ENCODE measurements around the gene DIP2B. TPM values are rescaled to one million over a fixed set of nuclear protein-coding genes. Genes with fewer than 3 reads are reported as not detected.

DIP2B gene
- total and polyA plus RNA-seq, 2 of the 13 experiments (the other 11 are each of a cell fraction or from before 2014, with no cell fraction given) = 32.1 to 35.8 TPM

GRCh38 chr12:50689437-50689836 is 184.7 kb downstream of the DIP2B start:
- ATAC-seq (no peak), FAIRE-seq (no peak), DNase-seq (ENCODE audit: low spot score) (no peak)
- in situ Hi-C loops (cut with HindIII; ENCODE audit: extremely low pct_ligation_motif_present, low pct_unique_long_range_greater_than_20kb) (no loop called here), intact Hi-C loops (cut with micrococcal nuclease; ENCODE audit: unreplicated experiment) (no loop called here)
- peaks cover 14% of the 10 kb centered on the region for H3K4me1 ChIP-seq (ENCODE audit: insufficient read depth, low read length)
- H3K4me2 ChIP-seq (ENCODE audit: low read depth, low read length) = no peak overlapping the region
- H3K27me3 ChIP-seq (ENCODE audit: control insufficient read depth in 1 of 2, insufficient read depth in 2 of 2, low read length in 2 of 2) = no peaks in the 10 kb centered on the region
- no peaks in the 10 kb centered on the region for H3K9me3 ChIP-seq (ENCODE audit: low read length)
- H3K79me2 ChIP-seq (ENCODE audit: insufficient read depth, low read length) = no peaks in the 10 kb centered on the region
- no peak overlapping the region for H3K4me3 ChIP-seq (replicated peaks in 1 of 3; ENCODE audit: insufficient read depth in 1 of 3, low read depth in 2 of 3, low read length in 3 of 3)
- H3K9ac ChIP-seq (ENCODE audit: insufficient read depth, low read depth, low read length) = no peak overlapping the region
- CTCF ChIA-PET (ENCODE audit: low intra/inter-chr PET ratio, low total read pairs) = no interaction called here
- 94% methylated on average over 1 of the region's 1 CpG for WGBS (ENCODE audit: low lambda C conversion rate)
- POLR2A ChIA-PET = no interaction called here
- H2AFZ ChIP-seq (ENCODE audit: low read length) = no peak overlapping the region
- peaks cover 20 to 64% of the 10 kb centered on the region in 2 experiments for H3K36me3 ChIP-seq (replicated peaks in 1 of 2; ENCODE audit: control insufficient read depth in 1 of 2, insufficient read depth in 2 of 2, low read length in 2 of 2)
- TF ChIP-seq ATF4 (CRISPR knock-in tag; IDR thresholded peaks at IDR 0.05) = no peak
- TF ChIP-seq ZMAT5 (CRISPR knock-in tag; IDR thresholded peaks at IDR 0.05; ENCODE audit: borderline replicate concordance, low read depth) = no peak
- TF ChIP-seq MTA3 (CRISPR knock-in tag; IDR thresholded peaks at IDR 0.05) = no peak
- TF ChIP-seq ZNF121 (CRISPR knock-in tag; IDR thresholded peaks at IDR 0.05) = no peak
- TF ChIP-seq SIN3B (IDR thresholded peaks at IDR 0.05; ENCODE audit: low read length) = no peak
- TF ChIP-seq POLR2AphosphoS5 (IDR thresholded peaks at IDR 0.05; ENCODE audit: low read depth, low read length) = no peak
- TF ChIP-seq ATF7-NPFF (CRISPR knock-in tag; IDR thresholded peaks at IDR 0.05; ENCODE audit: low read depth) = no peak
- TF ChIP-seq PPARG (CRISPR knock-in tag; conservative IDR thresholded peaks at IDR 0.05) = no peak
- no peak for TF ChIP-seq ZNF567 (CRISPR knock-in tag; IDR thresholded peaks at IDR 0.05; ENCODE audit: borderline replicate concordance)
- no peak for TF ChIP-seq KDM5B (CRISPR knock-in tag; IDR thresholded peaks at IDR 0.05; ENCODE audit: borderline replicate concordance)
- TF ChIP-seq, protein P1, sequence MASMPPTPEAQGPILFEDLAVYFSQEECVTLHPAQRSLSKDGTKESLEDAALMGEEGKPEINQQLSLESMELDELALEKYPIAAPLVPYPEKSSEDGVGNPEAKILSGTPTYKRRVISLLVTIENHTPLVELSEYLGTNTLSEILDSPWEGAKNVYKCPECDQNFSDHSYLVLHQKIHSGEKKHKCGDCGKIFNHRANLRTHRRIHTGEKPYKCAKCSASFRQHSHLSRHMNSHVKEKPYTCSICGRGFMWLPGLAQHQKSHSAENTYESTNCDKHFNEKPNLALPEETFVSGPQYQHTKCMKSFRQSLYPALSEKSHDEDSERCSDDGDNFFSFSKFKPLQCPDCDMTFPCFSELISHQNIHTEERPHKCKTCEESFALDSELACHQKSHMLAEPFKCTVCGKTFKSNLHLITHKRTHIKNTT (CRISPR knock-in tag; IDR thresholded peaks at IDR 0.05) = no peak
- no peak for TF ChIP-seq KLF9 (CRISPR knock-in tag; IDR thresholded peaks at IDR 0.05; ENCODE audit: low read depth)
- no peak for TF ChIP-seq RERE (CRISPR knock-in tag; IDR thresholded peaks at IDR 0.05; ENCODE audit: low read depth)
- no peak for TF ChIP-seq ASH2L (IDR thresholded peaks at IDR 0.05; ENCODE audit: insufficient read length, low read depth, low read length)
- no peak for TF ChIP-seq CHCHD3 (CRISPR knock-in tag; IDR thresholded peaks at IDR 0.05)
- no peak for TF ChIP-seq HNRNPK (IDR thresholded peaks at IDR 0.05; ENCODE audit: low read depth, low read length, poor library complexity, severe bottlenecking)
- TF ChIP-seq YEATS4 (CRISPR knock-in tag; IDR thresholded peaks at IDR 0.05; ENCODE audit: borderline replicate concordance) = no peak
- no peak for TF ChIP-seq FOXK2 (IDR thresholded peaks at IDR 0.05)
- TF ChIP-seq HIVEP1 (CRISPR knock-in tag; IDR thresholded peaks at IDR 0.05) = no peak
- TF ChIP-seq TOPORS (CRISPR knock-in tag; IDR thresholded peaks at IDR 0.05) = no peak
- BruUV-seq (replicated peaks) = no TSS peak
- H4K20me1 ChIP-seq (ENCODE audit: insufficient read depth, low read length) = no peaks in the 10 kb centered on the region
- H3K27ac ChIP-seq (ENCODE audit: extremely low read length, insufficient read depth, low read length) = peak overlapping the region; percentile 22
